GM12865 (cell line): Measurements from ENCODE around the gene RAD51.

ENCODE experiments used
- DNase-seq: peaks from one replicate; pipeline ENCODE4 v3.0.0; 2010; ENCODE audit warnings: low read depth
- H3K4me3 ChIP-seq: 2 replicates; pipeline ENCODE4 v1.5.1; 2011; ENCODE audit warnings: mild to moderate bottlenecking, low read depth, low read length, control low read depth
- CTCF ChIP-seq: IDR thresholded peaks from 2 replicates; pipeline ENCODE4 v1.5.1; 2011; ENCODE audit warnings: low read length, control low read depth, low read depth, inconsistent platforms; ENCODE audit not compliant: insufficient read depth; ENCODE audit errors: missing control alignments

RAD51 gene

GRCh38 chr15:40749151-40749630 is 54.2 kb downstream of the RAD51 start:
- no peak overlapping the region for H3K4me3 ChIP-seq
- no peak for TF ChIP-seq CTCF
- DNase-seq, result no peak

- DNase-seq, result no peak
- H3K4me3 ChIP-seq, result no peak overlapping the region
- no peak for TF ChIP-seq CTCF
Measured at GRCh38 chr15:40750885-40751284, 55.9 kb downstream of the RAD51 start.

DNA sequence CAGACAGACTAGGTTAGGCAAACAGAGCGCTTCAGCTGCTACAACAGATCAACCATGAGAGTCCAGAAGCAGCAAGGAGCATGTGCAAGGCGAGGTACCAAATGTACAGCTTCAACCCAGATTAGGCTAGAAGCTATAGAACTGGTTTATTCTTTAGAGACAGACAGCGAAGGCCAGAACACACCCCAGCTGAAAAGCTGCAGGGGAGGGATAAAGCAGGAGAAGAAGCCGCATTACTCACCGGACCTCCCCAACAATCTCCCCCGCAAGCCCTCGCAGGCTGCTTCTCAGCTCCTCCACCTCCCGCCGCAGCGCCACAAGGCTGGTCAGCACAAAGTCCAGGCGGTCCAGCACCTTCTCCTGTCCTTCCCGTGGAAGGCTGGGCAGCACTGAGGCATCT is 56.8 kb downstream of the RAD51 start:
- no peak for DNase-seq
- H3K4me3 ChIP-seq, result no peak overlapping the region
- TF ChIP-seq CTCF, result no peak

- TF ChIP-seq CTCF, result no peak
- H3K4me3 ChIP-seq, result peak overlapping the region; percentile 78
- no peak for DNase-seq
Measured at GRCh38 chr15:40754574-40754882, 59.6 kb downstream of the RAD51 start.

DNA sequence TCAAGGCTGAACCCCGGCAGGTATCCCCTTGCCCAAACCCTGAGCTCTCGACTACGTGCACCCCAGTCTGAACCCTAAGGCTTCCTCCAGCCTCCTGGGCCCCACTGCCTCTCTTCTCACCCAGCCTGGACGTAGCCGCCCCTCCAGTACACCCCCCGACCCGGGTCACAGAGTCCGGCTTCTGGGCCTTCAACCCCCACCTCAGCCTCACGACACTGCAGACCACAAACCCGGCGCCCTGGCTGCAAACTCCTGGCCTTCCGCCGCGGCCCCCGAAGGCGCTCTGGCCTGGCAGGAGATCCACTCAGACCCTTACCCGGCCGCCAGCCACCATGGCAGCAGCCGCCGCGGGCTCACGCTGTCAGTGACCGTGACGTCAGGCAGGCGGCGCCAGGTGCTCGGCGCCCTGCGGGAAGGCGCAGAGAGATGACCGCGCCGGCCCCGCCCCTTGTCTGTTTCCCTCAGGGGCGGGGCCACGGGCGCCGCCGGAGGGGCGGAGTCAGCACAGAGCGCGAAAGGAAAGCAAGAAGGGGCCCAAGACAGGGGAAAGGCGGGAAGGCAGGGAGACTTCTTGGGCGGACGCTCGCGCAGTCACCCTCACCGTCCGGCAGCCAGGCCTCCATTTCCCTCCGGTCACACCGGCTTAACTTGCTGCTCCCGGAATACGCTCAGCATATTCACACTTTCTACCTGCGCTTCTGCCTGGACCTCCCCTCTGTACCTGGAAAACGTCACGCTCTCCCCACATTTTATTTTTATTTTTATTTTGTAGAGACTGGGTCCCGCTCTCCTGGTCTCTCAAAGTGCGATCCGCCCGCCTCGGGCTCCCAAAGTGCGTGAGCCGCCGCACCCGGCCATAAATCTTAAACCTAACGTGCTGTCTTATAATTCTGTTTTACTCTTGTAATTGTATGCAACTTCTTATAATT is 60.2 kb downstream of the RAD51 start, which contains the start of gene RMDN3:
Gene RMDN3, minus strand, starts transcription at position 372 of the 929 bp plus-strand sequence. CDS start 471 bp downstream, outside the sequence.
- DNase-seq, result peak; percentile 96
- H3K4me3 ChIP-seq, result peak within 1 kb of the TSS; percentile 78
- TF ChIP-seq CTCF, result no peak

GRCh38 chr15:40755812-40756208 is 60.8 kb downstream of the RAD51 start:
- peak; percentile 44 for DNase-seq
- peak overlapping the region; percentile 78 for H3K4me3 ChIP-seq

More at GRCh38 chr15:40755812-40756208, 60.8 kb downstream of the RAD51 start:
- no peak for TF ChIP-seq CTCF
